Osteocyte (in vitro differentiated cells): ENCODE results near the gene SMIM13. TPM values are rescaled to one million over a fixed set of nuclear protein-coding genes. Genes with fewer than 3 reads are reported as not detected.

ENCODE experiments used
- DNase-seq: peaks from one replicate; pipeline ENCODE4 v3.0.0; 2021; ENCODE audit warnings: mixed read lengths; ENCODE audit not compliant: unreplicated experiment; ENCODE audit errors: extremely low spot score
- H3K27ac Mint-ChIP-seq: one replicate; pipeline ENCODE4 v1.8.0; 2021; ENCODE audit warnings: mild to moderate bottlenecking, mixed read lengths; ENCODE audit not compliant: unreplicated experiment
- H3K27me3 Mint-ChIP-seq: one replicate; pipeline ENCODE4 v1.8.0; 2021; ENCODE audit warnings: mixed read lengths; ENCODE audit not compliant: unreplicated experiment
- H3K36me3 Mint-ChIP-seq: one replicate; pipeline ENCODE4 v1.8.0; 2021; ENCODE audit warnings: mixed read lengths; ENCODE audit not compliant: unreplicated experiment
- H3K4me1 Mint-ChIP-seq: one replicate; pipeline ENCODE4 v1.8.0; 2021; ENCODE audit warnings: mixed read lengths; ENCODE audit not compliant: unreplicated experiment
- H3K4me3 Mint-ChIP-seq: one replicate; pipeline ENCODE4 v1.8.0; 2021; ENCODE audit warnings: mild to moderate bottlenecking, moderate library complexity, mixed read lengths; ENCODE audit not compliant: unreplicated experiment
- H3K9me3 Mint-ChIP-seq: one replicate; pipeline ENCODE4 v1.8.0; 2021; ENCODE audit warnings: mixed read lengths; ENCODE audit not compliant: unreplicated experiment
- long read RNA-seq: library from polyadenylated mRNA; unstranded; transcript quantifications from one replicate; pipeline ENCODE4 v2.0.0, GENCODE V29; 2021
- total RNA-seq: library from RNA; stranded (reverse); gene quantifications from 2 replicates; pipeline ENCODE4 v1.2.1, GENCODE V29; 2021
- TF ChIP-seq, protein P1 (sequence below): fragments of 200-600 bp; sonication (generic); IDR thresholded peaks from 2 replicates; pipeline ENCODE4 v1.5.0; 2021; ENCODE audit warnings: antibody characterized with exemption, mild to moderate bottlenecking, moderate library complexity

Gene SMIM13
- 19.6 and 20.5 TPM in 2 replicates for total RNA-seq
- long read RNA-seq, full-length matches to known transcripts: 2 of 3 reads
- long read RNA-seq, partial matches to known transcripts: 0 of 3 reads
- long read RNA-seq, other reads (novel, unspliced or antisense): 1 of 3 reads

- Mint-ChIP-seq H3K27me3 (no peaks in the 10 kb centered on the region), H3K27ac (peak within 1 kb of the TSS; percentile 97), H3K4me1 (peaks cover 31% of the 10 kb centered on the region), H3K36me3 (no peaks in the 10 kb centered on the region), H3K4me3 (peak within 1 kb of the TSS; percentile 91), H3K9me3 (no peaks in the 10 kb centered on the region)
- DNase-seq: peak; percentile 99
- TF ChIP-seq, protein P1, sequence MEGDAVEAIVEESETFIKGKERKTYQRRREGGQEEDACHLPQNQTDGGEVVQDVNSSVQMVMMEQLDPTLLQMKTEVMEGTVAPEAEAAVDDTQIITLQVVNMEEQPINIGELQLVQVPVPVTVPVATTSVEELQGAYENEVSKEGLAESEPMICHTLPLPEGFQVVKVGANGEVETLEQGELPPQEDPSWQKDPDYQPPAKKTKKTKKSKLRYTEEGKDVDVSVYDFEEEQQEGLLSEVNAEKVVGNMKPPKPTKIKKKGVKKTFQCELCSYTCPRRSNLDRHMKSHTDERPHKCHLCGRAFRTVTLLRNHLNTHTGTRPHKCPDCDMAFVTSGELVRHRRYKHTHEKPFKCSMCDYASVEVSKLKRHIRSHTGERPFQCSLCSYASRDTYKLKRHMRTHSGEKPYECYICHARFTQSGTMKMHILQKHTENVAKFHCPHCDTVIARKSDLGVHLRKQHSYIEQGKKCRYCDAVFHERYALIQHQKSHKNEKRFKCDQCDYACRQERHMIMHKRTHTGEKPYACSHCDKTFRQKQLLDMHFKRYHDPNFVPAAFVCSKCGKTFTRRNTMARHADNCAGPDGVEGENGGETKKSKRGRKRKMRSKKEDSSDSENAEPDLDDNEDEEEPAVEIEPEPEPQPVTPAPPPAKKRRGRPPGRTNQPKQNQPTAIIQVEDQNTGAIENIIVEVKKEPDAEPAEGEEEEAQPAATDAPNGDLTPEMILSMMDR: peak; percentile 70
These were observed at the start of gene SMIM13 for GRCh38 chr6:11093626-11094410. Gene SMIM13 (plus strand): TSS chr6:11093834. CDS start chr6:11094314, 480 bp downstream.

- peak; percentile 90 for DNase-seq
- H3K27me3 Mint-ChIP-seq: no peaks in the 10 kb centered on the region
- H3K4me3 Mint-ChIP-seq: peak within 1 kb of the TSS; percentile 81
- TF ChIP-seq, protein P1: peak; percentile 91
- no peaks in the 10 kb centered on the region for H3K9me3 Mint-ChIP-seq
- no peaks in the 10 kb centered on the region for H3K36me3 Mint-ChIP-seq
- peaks cover 38% of the 10 kb centered on the region for H3K4me1 Mint-ChIP-seq
- peak within 1 kb of the TSS; percentile 76 for H3K27ac Mint-ChIP-seq
These were observed 49.5 kb upstream of the SMIM13 start, which contains the start of gene ELOVL2 for GRCh38 chr6:11043961-11044711. Gene ELOVL2 (minus strand): TSS chr6:11044305. CDS start chr6:11044230, 75 bp downstream.

DNA sequence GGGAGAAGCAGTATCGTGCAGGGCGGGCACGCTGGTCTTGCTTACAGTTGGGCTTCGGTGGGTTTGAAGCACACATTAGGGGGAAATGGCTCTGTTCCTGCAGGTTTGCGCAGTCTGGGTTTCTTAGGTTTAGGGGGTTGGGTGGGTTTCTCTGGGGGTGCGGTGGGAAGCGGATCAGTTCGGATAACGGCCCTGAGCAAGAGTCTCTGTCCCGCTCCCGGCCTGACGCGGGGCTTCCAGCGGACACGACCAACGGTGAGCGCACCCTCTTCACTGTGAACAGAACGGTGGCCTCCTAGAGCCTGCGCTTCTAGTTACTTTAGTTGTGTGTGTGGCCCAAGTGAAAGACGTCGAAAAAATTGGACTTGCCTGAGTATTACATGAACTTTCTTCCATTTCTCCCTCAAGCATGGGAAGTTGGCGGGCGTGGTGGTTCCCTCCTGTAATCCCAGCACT lies 48.9 kb upstream of the SMIM13 start:
- DNase-seq: no peak
- H3K4me3 Mint-ChIP-seq: peak overlapping the region; percentile 74
- peaks cover 32% of the 10 kb centered on the region for H3K4me1 Mint-ChIP-seq
- H3K9me3 Mint-ChIP-seq: no peaks in the 10 kb centered on the region
- TF ChIP-seq, protein P1: no peak
- no peaks in the 10 kb centered on the region for H3K36me3 Mint-ChIP-seq
- H3K27me3 Mint-ChIP-seq: no peaks in the 10 kb centered on the region
- H3K27ac Mint-ChIP-seq: peak overlapping the region; percentile 28

- Mint-ChIP-seq H3K36me3 (no peaks in the 10 kb centered on the region), H3K4me3 (no peak overlapping the region), H3K27ac (peak overlapping the region; percentile 27), H3K9me3 (no peaks in the 10 kb centered on the region), H3K27me3 (no peaks in the 10 kb centered on the region), H3K4me1 (peaks cover 15% of the 10 kb centered on the region)
- no peak for DNase-seq
- TF ChIP-seq, protein P1: no peak
These were observed 42.9 kb upstream of the SMIM13 start for GRCh38 chr6:11050731-11051130.
